Caki2 (cell line): ENCODE measurements around the gene CEP76. TPM values are rescaled to one million over a fixed set of nuclear protein-coding genes. Genes with fewer than 3 reads are reported as not detected.

Source experiments
- DNase-seq: peaks from one replicate; pipeline ENCODE4 v3.0.0-alpha.2; 2015; ENCODE audit warnings: low read depth
- in situ Hi-C: cut with HindIII; loops from 2 replicates; pipeline ENCODE4 v1.10.0; 2016; ENCODE audit warnings: low sequenced_read_pairs, low pct_unique_long_range_greater_than_20kb, mixed read lengths
- total RNA-seq: library from RNA; depleted of rRNA; stranded (reverse); fragments of >200 nt; shearing (Covaris generic); gene quantifications from 2 replicates; pipeline ENCODE4 v1.2.3, GENCODE V29; 2014; ENCODE audit warnings: low replicate concordance; rRNA removed

Gene CEP76, protein sequence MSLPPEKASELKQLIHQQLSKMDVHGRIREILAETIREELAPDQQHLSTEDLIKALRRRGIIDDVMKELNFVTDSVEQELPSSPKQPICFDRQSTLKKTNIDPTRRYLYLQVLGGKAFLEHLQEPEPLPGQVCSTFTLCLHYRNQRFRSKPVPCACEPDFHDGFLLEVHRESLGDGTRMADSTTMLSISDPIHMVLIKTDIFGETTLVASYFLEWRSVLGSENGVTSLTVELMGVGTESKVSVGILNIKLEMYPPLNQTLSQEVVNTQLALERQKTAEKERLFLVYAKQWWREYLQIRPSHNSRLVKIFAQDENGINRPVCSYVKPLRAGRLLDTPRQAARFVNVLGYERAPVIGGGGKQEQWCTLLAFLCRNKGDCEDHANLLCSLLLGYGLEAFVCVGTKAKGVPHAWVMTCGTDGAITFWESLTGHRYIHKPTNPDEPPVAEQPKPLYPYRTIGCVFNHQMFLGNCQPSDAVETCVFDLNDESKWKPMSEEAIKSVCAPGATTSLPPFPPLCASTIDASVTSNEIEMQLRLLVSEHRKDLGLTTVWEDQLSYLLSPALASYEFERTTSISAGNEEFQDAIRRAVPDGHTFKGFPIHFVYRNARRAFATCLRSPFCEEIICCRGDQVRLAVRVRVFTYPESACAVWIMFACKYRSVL
- total RNA-seq = 21.5 and 22.4 TPM in 2 replicates

DNA sequence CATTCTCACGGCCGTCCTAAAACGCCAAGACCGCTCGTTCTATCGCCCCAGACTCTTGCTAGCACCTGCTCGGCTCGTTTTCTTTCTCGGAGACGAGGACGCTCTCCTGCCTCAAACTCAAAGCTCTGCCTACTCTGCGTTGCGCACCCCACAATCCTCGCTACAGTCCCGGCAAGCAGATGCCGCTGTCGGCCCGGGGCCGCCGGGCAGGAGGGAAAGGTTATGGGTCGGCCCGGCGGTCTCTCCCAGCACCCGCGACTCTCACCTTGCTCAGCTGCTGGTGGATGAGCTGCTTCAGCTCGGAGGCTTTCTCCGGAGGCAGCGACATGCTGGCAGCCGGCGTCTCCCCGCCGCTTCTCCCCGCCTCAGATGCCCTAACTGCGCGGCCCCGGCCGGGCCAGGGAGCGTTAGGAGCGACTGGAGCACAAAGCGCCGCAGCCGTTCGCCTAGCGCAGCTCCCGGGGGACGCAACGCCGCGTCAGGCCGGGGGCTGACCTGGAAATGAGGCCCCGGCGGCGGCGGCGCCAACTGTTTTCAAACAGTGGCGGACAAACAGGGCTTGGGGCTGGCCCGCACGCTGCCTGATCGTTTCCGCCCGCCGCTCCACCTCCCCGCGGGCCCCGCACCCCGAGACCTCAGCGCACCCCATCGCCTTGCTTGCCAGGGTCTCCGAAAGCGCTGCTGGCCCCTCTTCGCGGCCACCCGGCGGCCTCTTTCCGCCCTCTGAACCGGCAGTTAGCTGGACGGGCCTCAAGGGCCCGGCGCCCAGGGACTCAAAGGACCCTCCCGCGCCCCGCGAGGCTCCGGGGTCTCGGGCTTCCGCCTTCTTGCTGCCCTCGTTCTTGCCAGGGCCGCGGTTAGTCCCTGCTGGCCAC, at the start of gene CEP76, which contains the start of gene PSMG2:
Gene CEP76, minus strand, starts transcription at position 503 of the 875 bp plus-strand sequence. Its CDS starts 175 bp downstream, at position 328.
Gene PSMG2, plus strand, starts transcription at position 822 of the 875 bp plus-strand sequence. CDS start 66 bp downstream, outside the sequence.
- in situ Hi-C loops = loop anchor here (25.0 kb wide), 1 partner anchor 210 kb away; no protein-coding TSS in a partner anchor
- DNase-seq = peak; percentile 91

DNA sequence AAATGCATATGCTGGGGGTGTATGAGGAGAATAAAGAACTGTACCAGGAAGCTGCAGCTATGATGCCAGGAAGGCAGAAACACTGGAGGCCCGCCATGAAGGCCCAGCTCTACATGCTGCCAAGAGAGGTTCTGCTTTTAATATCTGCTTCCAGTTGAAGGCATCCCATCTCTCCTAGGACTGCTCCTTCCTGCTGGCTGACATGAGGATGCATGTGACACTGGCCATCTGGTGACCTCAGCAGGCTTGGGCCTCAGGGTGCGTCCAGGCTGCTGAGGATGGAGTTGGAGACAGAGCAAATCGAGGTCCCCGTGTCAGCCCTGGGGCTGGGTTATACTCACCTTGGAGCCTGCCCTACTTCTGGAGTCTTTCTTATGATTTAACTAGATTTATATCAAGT, 49.4 kb upstream of the CEP76 start:
- in situ Hi-C loops = no loop called here
- DNase-seq = no peak

DNA sequence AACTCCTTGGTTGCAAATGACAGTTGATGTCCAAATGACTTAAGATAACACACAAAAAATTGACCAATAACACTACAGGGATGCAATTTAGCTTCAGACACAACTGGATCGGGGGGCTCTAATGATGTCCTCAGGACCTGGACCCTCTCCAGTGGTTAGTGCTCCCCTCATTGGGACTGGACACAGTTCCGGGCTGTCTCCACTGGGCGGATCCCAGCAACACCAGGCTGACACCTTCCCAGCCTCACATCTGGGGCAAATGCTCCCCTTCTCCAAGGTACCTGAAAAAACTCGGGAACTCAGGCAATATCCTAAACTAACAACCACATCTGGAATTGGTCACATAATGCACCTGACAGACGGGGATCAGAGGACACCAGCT, 49.0 kb upstream of the CEP76 start:
- DNase-seq = no peak
- in situ Hi-C loops = no loop called here

DNA sequence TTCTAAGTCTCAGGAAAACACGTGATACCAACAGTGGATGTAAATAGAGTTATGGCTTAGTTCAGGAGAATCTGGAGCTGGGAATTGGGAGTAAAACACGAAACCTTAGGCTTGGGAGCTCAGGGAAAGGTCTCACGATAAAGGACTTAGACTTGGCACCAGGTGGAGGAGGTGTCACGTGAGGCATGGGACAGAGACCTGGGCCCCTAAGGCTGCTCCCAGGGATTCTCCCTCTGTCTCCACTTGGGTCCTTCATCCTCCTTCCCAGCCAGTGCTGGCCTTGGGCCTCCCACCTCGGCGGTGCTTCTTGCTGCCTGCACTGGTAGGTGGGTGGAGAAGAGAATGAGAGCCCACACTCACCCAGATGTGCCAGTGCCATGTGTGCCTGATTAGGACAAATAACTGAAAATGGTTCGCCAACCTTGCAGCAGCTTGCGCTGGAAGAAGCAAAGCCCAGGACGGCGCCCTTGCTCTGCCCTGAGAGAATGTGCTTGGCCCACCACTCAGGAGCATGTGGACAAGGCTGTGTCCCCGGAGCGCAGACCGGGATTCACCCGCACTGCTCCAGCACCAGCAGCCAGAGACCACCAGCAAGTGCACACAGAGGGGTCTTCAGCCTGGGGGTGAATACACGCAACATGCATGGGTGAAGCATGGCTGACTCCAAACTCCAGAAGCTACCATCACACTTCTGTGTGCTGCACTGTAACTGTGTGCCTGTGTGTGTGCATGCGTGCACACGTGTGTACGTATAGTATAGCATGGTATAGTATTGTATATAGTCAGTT, 48.4 kb upstream of the CEP76 start:
- DNase-seq = no peak
- in situ Hi-C loops = no loop called here

DNA sequence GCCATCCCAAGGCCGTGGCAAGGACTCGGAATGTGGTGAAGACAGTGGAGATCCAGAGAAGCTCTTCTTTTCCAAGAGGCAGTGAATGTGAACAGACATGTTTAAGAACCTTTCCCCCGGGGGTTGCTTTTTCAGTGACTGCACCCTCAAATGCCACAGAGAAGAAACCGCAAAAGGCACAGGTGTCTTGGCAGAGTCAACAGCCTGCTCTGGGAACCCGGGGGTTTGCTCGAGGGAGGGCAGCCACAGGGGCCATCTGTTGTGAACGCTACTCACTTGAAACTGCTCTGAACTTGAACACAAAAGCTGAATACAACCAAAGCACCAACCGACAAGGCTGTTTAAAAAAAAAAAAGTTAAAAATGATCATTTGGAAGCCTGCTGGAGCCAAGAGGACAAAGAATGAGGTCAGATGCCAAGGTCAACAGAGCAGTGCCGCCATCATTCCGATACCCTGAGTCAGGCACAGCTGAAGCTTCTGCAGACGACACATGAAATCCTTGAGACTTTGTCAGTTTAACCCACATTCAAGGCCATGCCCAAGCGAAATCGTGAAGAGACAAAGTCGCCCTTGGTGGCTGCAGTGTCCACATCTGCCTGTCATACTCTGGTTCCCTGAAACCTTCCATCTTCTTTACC, 47.7 kb upstream of the CEP76 start:
- DNase-seq = no peak
- in situ Hi-C loops = no loop called here

DNA sequence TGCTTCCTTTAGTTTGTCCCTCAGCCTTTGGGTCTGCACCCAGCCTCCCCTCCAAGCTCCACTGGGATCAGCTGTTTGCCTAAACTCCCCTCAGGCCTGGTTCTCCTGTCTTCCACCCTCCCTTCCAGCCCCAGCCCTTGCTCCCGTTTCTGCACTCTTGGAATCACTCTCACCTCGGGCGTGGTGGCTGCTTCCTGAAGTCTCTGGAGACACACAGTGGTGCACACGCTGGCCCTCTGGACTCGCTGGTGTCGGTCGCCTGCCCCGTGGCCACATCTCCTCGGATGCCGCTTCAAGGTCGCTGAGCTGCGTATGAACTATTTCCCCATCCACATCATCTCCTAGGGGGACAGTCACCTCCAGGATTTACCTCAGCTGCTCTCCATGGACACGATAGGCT, 46.6 kb upstream of the CEP76 start:
- in situ Hi-C loops = no loop called here
- DNase-seq = no peak

DNA sequence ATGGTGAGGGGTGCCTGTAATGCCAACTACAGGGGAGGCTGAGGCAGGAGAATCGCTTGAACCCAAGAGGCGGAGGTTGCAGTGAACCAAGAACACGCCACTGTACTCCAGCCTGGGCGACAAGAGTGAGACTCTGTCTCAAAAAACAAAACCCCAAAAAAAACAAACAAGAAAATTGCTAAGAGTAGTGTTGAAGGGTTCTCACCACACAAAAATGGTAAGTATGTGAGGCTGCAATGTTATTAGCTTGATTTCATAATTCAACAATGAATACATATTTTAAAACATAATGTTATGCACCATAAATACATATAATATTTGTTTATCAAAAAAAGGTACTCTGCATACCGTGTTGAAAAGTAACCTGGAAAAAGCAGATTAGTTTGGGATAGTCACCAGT, 46.1 kb upstream of the CEP76 start:
- no peak for DNase-seq
- in situ Hi-C loops = no loop called here

DNA sequence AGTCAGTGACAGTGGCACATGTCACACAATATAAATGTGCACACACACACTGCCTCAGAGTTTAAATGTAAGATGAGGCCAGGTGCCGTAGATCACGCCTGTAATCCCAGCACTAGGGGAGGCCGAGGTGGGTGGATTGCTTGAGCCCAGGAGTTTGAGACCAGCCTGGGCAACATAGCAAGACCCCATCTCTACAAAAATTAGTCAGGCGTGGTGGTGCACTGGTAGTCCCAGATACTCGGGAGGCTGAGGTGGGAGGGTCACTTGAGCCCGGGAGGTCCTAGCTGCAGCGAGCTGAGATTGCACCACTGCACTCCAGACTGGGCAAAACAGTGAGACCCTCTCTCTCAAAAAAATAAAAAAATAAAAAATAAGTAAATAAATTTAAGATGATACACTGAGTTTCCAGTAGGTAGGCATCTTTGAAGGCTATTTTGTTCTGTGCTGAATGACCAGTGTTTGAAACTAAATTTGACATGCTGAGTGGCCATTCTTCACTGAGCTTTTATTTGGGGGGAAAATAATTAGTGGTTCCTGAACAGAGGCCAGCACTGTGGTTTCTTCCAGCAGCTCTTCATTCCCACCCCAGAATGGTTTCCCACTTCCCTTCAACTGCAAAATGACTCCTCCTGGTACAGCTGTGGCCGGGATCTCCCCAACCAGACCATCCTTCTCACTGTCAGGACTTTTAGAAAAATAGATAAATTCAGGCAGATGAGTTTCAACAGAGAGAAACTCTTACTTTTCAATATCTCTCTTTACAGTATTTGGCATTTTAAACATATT, 45.2 kb upstream of the CEP76 start:
- in situ Hi-C loops = no loop called here
- no peak for DNase-seq

DNA sequence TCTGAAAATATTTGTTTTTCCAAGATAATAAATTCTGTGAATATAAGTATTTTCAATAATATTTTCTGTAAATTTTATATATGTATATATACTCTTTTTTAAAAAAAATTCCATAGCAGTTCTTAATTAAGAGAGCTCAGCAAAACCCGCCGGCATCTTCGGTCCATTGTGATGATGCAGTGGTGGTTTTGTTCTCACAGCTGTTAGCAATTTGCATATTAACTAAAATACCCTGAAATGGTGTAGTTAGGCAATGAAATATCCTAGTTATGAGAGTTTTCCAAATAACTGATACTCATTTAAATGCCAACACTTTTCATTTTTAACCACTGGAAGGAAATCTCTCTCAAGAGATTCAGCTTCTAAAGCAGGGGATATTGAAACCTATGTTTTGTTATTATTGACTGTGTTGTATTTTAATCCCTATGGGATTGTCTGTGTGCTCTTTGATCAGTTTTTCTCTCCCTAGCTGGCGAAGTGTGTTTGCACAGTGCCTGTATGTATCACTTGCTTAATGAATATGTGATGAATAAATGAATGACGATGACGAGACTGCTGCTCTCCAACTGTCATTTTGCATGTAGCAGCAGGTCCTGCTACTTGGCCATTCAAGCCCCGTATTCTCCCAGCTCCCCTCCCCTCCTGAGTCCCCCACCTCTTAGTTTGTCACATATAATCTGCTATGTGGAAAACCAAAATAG, 42.7 kb upstream of the CEP76 start:
- DNase-seq = no peak
- in situ Hi-C loops = no loop called here

DNA sequence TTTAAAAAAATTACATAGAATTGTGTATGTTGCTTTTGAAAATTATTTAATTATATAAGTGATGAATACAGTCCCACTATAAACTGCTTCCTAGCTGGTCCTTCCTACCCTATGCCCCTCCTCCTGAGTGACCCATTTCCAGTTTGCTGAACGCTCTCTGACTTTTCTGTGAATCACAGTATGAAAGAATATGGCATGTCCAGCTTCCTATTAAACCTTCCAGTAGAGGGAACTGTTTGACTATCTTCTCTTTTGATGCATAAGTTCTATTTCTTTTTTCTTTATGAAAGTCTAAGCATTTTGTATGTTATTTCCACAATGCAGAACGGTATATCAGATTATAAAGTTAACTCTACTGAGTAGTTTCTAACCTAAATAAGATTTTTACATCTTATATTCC, 41.6 kb upstream of the CEP76 start:
- in situ Hi-C loops = no loop called here
- DNase-seq = peak; percentile 44

DNA sequence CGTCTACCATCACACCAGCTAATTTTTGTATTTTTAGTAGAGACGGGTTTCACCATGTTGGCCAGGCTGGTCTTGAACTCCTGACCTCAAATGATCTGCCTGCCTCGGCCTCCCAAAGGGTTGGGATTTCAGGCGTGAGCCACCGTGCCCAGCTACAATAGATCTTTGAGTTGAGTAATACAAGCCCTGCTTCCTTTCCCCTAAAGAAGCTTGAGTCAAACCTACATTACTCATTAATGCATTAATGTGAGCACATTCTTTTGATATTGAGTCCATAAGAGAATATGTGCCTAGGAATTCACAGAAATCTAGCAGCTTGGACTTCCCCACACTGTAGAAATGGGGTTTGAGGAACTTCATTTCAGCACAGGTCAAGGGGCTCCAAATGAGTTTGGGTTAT, 39.9 kb upstream of the CEP76 start:
- in situ Hi-C loops = no loop called here
- DNase-seq = no peak

DNA sequence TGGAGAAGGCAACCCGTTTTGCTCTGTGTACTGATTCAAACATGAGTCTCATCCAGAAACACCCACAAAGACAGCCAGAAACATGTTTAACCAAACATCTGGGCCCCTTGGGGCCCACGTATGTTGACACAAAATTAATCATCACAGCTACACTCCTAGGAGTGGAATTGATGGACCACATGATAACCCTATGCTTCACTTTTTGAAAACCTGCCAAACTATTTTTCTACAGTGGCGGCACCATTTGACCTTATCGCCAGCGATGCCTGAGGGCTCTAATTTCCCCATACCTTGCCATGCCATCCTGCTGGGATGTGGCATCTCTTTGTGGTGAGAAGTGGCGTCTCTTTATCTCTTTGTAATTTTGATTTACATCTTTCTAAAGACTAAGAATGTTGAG, 38.8 kb upstream of the CEP76 start:
- in situ Hi-C loops = no loop called here
- DNase-seq = no peak

DNA sequence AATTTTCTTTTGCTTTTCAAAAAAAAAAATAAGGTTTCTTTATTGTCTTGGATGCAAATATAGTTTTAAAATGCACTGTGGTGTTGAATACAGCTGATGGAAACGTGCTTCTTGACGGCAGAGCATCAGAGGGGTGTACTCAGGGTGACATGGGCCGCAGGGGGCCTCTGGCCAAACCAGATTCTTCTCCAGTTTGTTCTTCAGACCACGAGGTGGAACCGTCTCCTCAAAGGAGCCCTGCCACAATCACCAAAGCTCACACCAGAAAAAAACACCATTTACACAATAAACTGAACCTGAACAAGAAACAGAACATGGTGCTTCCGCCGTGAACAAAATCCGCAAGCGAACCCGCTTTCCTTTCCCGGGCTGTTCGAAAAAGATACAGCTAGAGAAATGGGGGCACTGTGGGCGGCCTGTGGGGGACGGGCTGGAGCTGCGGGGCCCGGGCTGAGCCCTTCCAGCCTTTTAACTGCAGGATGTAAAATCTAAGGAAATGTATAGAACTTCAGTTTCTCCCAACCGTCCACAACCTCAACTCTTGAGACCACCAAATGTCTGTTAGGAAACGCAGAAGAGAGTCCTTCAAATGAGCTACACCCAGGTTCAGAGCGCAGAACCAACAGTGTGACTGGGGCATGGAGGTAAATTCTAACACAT, 34.9 kb upstream of the CEP76 start:
- in situ Hi-C loops = no loop called here
- DNase-seq = no peak

DNA sequence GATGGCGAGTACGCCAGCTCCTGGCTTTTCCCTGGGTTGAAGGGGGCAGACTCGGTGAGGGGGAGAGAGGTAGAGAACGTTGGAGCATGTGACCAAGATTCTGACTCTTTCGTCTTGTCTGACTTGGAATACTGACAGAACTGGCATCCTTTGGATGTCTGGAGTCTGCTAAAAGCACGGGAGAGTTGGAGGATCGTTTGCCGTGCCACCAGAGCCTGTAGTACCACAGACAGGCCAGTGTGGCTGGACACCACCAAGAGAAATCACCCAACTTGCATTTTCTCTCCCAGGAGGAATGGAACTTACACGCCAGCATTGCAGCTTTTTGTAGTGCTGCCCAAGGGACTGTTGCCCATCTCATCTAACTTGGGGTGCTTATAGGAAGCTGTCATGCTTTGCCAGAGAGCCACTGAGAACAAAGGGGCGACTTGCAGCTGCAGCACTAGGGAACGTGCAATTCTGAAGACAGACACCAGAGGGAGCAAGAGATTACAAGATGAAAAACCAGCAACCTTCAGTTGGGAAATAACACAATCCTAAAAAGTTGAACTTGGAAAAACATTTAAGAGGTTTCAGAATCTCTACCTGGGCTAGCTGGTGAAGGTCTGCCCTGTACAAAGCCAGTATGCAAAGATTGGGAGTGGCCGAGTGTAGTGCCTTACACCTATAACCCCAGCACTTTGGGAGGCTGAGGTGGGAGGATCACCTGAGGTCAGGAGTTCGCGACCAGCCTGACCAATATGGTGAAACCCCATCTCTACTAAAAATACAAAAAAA, 24.4 kb upstream of the CEP76 start:
- in situ Hi-C loops = no loop called here
- peak; percentile 51 for DNase-seq

DNA sequence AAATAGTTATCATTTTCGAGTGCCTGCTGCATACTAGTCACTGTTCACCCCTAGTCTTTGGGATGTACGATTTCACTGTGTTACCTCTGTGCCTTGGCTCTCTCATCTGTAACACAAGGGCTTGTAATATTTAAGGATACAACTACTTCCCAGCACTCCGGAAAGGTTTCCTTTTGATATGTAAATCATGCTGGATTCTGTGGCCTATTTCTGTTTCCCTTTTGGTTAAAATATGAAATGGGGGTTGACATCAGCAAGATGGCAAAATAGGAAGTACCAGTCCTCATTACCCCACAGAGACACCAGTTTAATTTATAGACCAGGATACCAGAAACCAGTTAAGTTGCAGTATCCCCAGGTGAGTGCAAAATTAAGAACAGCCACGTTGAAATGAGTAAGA, 23.8 kb upstream of the CEP76 start:
- no peak for DNase-seq
- in situ Hi-C loops = no loop called here
